Measurements from ENCODE around the gene MTHFD2L.

Gene MTHFD2L

DNA sequence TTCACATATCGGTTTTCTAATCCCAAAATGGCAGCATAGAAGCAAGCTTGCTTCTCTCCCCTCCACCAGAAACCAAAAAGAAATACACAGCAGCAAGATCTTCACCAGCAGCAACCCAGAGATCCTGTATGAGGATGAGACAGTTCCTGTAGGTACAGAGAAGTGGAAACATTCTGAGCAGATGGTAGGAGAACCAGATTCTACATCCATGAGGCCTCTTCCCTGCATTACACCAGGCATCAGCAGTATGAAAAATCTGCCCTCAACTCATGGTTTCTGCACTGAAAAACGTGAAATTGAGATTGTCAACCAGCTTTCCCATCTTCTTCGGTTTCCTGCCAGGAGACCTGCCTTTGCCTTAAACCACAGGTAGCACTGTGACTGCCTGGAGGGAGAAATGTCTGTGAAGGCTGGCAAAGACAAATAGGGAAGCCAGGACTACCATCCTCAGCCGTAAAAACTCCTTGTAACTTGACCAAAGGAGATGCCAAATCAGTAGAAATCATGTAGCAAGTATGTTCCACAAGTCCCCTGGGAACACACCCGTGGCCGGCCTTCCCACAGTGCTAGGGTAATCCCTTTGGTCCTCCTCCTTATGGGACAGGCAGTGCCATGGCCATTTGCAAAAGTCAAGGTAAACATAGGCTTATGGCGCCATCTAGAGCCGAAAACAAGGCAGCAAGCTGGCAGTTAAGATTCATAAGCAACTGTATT is 24.0 kb upstream of the MTHFD2L start:
- peak; percentile 91 for DNase-seq

GRCh38 chr4:74134500-74134852 is 23.4 kb upstream of the MTHFD2L start:
- DNase-seq = no peak

GRCh38 chr4:74146581-74147129 is 11.3 kb upstream of the MTHFD2L start:
- no peak for DNase-seq

DNA sequence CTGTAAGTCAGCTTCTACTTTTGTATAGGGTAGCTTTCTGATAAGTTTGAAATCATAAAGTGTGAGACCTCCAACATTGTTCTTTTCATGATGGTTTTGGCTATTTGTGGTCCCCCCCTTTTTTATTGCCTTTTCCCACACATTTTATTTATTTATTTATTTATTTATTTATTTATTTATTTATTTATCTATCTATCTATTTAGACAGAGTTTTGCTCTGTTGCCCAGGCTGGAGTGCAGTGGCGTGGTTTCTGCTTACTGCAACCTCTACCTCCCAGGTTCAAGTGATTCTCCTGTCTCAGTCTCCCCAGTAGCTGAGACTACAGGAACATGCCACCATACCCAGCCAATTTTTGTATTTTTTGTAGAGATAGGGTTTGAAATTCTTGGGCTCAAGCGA is 9.7 kb upstream of the MTHFD2L start:
- DNase-seq = no peak

- DNase-seq = no peak
Measured at GRCh38 chr4:74152836-74153235, 5.1 kb upstream of the MTHFD2L start.

DNA sequence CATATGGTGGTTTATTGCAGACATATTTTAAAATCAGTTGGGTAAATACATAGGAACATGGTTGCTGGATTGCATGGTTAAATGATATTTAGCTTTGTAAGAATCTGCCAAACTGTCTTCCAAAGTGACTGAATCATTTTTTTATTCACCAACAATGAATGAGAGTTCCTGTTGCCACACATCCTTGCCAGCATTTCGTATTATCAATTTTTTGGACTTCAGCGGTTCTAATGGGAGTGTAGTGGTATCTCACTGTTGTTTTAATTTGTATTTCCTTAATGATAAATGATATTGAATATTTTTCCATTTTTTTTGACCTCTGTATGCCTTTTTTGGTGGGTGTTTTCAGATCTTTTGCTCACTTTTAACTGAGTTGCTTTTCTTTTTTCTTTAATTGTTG is 1.4 kb upstream of the MTHFD2L start:
- DNase-seq = no peak

DNA sequence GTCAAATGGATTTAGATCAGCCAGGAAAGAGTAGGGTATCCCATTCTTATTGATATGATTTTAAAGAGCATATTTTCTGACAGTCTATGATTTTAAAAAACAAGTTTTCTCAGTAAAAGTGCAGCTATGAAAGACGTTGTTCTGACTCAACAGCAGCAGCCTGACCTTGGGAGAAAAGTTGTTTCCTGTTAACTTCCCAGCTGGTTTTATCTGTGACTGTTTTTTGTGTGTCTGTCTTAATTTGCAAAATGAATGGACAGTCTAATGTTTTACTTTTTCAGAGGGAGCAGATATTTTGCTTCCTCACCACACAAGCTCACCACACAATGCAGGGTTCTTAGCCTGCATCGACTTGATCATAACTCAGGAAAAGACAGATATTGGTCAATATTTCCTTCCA is 764 bp upstream of the MTHFD2L start:
- DNase-seq = peak; percentile 35

DNA sequence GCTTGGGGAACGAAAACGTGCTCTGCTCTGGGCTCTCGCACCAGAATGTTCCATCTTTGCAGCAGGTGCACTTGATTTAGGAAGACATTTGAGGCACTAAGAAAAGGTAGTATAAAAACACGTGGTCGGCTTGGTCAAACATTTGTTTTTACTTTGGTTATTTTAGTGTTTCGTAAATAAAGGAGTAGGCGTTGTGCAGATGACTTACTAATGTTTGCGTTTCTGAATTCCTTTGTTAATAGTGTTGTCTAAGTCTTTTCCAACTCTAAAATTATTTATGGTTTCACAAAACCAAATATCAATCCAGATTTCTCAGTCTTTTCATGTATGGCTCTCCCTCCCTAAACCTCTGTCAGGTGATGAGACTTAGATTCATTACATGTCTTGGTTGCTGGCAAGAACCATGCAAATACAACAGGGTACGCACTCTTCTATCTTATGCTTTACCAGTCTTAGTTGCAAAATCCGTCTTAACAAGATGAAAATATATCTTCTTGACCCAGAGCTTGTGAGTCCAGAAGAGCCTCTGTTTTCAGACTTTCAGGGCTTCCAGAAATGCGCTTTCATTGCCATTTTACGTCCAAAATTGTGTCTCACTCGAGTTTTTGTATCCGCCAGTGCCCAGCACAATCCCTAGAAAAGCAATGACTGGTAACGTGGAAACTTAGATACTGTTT is 686 bp downstream of the MTHFD2L start:
- no peak for DNase-seq

DNA sequence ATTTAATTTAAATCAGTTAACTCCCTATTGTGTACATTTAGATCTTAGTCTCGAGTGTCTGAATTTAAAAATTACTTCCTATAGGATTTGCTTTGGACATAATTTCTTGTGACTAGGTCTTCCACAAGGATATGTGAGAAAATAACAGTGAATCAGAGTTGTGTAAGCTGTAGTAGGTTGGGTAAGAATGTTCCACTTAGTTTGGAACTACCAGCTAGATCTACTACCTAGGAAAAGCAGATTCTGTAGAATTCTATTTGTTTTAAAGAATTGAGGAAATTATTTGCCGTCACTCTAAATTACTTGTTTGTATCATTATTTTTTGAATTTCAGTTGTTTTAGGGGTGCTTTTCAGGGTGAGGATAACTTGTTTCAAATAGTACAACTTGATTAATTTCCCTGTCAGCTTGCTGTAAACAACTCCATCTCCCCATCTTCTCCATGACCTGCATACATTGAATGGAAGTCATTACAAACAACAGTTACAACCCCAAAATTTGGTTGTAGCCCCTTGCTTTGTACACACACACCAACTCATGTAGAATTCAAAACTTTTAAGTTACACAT is 1.3 kb downstream of the MTHFD2L start:
- DNase-seq = no peak

DNA sequence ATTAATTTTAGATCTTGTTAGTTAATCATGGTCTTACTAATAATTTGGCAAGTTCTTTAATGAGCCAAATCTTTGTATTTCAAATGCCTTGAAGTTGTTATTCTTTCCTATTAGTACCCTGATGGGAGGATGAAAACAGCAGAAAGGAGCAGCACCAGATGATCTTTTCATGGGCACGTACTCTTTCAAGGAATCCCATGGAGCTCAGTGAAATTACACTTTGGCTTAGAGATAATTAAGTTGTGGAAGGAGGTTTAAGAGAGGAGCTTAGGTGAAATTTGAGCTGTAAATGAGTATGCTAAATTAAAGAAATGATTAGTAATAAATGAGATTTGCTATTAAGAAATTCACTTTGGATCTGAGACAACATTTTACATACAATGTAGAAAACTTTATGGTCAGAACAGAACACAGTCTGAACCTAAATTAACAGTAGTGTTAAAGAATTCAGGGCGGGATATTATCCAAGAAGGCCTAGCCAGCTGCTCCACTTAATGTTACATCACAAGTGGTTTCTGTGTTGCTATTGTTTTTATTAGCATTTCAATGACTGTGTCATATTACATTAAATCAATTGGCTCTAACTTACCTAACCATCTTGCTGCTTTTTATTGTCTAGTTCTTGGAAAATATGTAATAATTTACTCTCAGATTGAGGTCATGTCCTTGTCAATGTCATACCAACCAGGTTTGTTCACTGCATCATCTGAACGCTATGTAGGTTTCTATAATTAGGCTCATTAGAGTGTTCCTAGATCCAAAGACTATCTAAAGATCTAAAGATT is 3.9 kb downstream of the MTHFD2L start:
- peak; percentile 18 for DNase-seq

- DNase-seq = no peak
Measured at GRCh38 chr4:74166135-74166534, 8.2 kb downstream of the MTHFD2L start.

DNA sequence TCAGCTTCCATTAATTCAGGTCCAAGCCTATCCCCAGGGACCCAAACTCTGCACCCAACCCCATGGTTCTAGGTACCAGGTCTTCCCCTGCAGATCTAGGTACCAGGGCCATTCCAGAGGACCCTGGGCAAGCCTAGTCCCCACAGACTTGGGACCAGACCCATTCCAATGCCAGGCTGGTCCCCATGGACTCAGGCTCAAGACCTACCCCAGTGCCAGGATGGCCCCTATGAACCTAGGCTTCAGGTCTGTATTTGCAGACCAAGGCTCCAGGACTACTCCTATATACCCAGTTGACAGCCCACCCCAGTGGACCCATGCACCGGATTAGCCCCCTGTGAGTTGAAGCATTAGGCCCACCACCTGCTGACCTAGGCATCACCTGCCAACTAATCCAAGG is 8.9 kb downstream of the MTHFD2L start:
- no peak for DNase-seq

DNA sequence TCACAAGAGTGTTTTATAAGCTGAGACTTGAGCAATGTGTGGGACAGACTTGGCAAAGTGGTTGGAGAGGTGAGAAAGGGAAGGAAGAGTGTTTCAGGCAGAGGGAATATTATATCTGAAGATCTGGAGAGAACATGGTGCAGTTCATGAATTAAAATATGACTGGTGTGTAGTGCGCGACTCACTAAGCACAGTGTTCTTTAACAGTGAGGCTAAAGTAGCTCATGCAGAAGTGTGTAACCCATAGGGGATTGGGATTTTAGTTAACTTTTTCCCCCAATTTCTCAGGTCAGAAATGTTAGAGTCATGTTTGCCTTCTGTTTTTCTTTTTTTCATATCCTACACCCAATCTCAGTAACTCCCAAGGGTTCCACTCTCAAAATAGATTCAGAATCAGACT is 9.7 kb downstream of the MTHFD2L start:
- no peak for DNase-seq

DNA sequence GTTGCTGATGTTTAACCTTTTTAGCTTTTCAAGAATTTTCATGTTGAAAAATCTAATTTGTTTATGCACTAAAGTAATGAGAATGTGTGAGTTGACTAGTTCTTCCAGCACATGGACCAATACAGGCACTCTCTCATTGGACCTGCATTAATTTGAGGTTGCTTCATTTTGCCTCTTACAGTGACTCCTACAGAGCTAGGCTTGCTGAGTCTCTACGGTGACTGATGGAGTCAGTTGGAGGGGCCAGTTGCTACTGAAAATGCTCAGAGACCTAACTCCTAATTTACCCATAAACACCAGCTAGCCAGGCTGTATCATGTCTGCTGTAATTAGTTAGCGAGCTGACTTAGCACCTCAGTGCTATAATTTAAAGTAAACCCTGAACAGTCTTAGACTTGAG is 10.9 kb downstream of the MTHFD2L start:
- no peak for DNase-seq

DNA sequence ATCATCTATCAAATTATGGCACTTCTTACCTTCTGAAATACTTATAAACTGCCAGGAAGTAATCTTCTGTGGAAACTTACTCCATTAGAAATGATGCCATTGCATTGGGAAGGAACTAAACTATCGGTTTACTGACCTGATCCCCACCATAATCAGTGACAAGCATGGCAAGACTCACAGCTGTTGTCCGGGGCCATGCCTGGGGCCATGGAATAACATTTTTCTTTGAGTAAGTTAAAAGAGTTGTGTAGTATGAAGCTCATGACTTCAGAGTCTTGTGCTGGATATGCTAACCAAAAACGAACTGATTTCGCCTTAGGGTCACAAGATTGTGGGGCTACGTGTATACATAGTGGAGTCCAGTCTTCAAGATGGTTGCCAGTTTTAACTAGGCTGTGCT is 15.4 kb downstream of the MTHFD2L start:
- no peak for DNase-seq

- no peak for DNase-seq
Measured at GRCh38 chr4:74174421-74174820, 16.5 kb downstream of the MTHFD2L start.

DNA sequence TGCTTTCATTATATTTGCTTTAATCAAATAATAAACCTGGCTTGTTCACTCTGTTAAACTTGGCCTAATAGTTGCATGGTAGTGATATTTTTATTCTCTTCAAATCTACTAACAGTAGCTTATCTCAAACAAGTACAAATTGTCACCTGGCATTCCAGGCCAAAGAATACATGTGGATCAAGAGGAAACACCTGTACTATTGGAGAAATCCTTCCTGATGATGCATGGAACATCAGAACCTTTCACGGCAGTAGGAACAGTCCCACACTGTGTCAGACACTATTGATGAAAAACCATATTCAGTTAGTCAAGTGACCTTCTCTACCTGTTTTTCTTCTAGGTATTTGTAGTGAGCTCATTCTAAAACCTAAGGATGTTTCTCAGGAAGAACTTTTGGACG is 17.0 kb downstream of the MTHFD2L start:
- no peak for DNase-seq

GRCh38 chr4:74175379-74175778 is 17.5 kb downstream of the MTHFD2L start:
- DNase-seq = no peak

DNA sequence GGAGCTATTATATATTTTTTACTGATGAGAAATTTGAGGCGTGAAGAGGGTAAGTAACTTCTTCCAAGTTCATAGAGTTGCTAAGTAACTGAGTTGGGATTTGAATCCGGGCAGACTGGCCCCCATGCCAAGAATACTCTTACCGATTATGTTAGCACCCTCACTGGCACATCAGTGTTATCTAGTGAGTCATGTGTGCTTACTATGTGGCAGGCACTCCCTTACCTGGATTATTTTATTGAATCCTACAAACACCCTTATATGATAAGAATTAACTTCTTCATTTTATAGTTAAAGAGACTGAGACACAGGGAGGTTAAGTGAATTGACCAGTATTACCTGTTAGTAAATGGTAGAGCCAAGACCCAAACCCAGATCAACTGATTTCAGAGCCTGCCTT is 20.9 kb downstream of the MTHFD2L start:
- no peak for DNase-seq

GRCh38 chr4:74181219-74181618 is 23.3 kb downstream of the MTHFD2L start:
- DNase-seq = peak; percentile 80

DNA sequence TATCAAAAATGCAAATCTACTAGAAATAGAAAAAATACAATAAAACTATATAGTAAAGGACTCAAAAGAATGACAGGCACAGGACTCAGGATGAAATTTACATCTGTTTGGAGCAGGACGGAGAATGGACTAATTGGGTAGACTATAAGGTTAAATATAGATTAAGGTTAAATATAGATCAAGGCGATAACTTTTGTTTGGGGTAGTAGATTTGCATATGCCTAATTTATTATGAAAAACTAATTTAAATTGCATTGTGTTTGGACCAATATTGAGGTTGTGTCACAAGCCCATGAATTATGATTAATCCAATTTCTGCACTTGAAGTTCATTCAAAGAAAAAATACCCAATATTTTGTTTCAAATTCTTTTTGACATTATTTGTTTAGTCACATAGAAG is 31.0 kb downstream of the MTHFD2L start:
- no peak for DNase-seq

DNA sequence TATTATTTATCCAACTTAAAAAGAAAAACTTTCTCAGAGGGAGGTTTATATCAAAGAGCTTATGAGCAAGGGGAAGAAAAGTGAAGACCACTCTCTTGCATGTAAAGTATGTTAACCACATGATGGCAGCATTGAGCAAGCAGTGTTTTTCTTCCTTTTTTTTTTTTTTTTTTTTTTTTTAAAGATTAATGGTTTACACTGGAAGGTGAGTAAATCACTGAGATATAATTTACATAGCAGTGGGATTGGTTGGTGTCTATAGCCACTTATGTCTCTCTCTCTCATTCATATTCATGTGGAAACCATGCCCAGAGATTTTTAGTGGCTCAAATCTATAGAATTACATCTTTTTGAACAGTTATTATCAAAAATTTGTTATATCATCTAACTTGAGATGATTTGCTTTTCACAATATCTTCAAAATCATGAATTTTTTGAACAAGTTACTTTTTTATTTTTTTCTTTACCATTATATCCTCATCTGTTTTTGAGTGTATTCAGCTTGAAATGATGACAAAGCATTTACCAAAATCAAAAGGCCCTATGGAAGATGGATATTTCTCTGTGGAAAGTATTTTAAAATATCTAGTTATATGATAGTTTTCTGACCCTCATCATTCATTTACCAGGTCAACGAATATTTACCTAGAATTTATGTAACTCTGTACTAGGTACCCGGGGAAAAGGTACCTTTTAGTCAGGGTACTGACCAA is 31.6 kb downstream of the MTHFD2L start:
- DNase-seq = peak; percentile 56

- DNase-seq = no peak
Measured at GRCh38 chr4:74190332-74190731, 32.4 kb downstream of the MTHFD2L start.

Data from fibroblast of skin of right biceps (primary cell).